Astrocyte of the spinal cord (primary cell): ENCODE measurements around the gene GRIN3A.

ENCODE experiments used
- DNase-seq: peaks from one replicate; pipeline ENCODE4 v3.0.0; 2011; ENCODE audit warnings: low read depth, low spot score
- H3K4me3 ChIP-seq: 2 replicates; pipeline ENCODE4 v1.5.1; 2011; ENCODE audit warnings: low read depth, mild to moderate bottlenecking, low read length, moderate library complexity
- in situ Hi-C: cut with HindIII; loops from 2 replicates; pipeline ENCODE4 v1.10.0; 2017; ENCODE audit warnings: low sequenced_read_pairs
- TF ChIP-seq, protein P1 (sequence below): IDR thresholded peaks from 2 replicates; pipeline ENCODE4 v1.5.1; 2012; ENCODE audit warnings: low read depth, mild to moderate bottlenecking, low read length, inconsistent platforms

GRIN3A gene

DNA sequence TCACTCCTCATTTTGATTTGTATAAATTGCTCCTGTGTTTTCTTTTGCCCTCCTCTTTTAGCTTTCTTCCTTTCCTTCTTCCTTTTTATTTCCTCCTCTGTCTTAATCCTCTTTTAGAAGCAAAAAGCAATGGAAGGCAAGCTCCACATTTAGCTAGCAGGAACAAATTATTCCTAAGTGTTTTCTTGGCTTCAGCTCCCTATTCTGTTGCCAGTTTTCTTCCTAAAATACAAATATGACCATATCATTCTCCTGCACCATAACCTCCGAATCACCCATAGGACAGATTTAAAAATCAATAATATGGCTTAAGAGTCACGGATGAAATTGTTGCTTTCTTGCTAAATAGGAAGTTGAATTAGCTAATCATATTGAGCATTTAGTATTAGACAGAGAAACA lies 49.4 kb downstream of the GRIN3A start:
- TF ChIP-seq, protein P1, sequence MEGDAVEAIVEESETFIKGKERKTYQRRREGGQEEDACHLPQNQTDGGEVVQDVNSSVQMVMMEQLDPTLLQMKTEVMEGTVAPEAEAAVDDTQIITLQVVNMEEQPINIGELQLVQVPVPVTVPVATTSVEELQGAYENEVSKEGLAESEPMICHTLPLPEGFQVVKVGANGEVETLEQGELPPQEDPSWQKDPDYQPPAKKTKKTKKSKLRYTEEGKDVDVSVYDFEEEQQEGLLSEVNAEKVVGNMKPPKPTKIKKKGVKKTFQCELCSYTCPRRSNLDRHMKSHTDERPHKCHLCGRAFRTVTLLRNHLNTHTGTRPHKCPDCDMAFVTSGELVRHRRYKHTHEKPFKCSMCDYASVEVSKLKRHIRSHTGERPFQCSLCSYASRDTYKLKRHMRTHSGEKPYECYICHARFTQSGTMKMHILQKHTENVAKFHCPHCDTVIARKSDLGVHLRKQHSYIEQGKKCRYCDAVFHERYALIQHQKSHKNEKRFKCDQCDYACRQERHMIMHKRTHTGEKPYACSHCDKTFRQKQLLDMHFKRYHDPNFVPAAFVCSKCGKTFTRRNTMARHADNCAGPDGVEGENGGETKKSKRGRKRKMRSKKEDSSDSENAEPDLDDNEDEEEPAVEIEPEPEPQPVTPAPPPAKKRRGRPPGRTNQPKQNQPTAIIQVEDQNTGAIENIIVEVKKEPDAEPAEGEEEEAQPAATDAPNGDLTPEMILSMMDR: no peak
- in situ Hi-C loops: no loop called here
- H3K4me3 ChIP-seq: no peak overlapping the region
- DNase-seq: no peak

DNA sequence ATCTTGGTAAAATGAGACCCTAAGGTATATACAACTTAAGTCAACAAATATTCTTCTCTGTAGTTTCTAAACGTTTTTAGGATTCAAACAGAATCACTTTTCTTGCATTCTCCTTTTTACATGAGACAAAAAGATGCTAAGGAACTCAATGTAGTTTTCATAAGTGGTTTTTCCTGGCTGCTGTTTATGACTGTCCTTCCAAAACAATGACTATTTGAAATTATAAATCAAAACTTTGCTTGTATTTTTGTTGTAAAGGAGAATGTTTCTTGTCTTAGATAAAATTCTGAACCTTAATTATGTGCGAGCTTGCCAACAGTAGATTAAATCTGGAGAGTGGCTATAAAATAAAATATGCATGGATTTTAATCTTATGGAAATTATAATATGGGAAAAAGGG lies 53.8 kb downstream of the GRIN3A start:
- no peak overlapping the region for H3K4me3 ChIP-seq
- TF ChIP-seq, protein P1: no peak
- DNase-seq: no peak
- in situ Hi-C loops: no loop called here

DNA sequence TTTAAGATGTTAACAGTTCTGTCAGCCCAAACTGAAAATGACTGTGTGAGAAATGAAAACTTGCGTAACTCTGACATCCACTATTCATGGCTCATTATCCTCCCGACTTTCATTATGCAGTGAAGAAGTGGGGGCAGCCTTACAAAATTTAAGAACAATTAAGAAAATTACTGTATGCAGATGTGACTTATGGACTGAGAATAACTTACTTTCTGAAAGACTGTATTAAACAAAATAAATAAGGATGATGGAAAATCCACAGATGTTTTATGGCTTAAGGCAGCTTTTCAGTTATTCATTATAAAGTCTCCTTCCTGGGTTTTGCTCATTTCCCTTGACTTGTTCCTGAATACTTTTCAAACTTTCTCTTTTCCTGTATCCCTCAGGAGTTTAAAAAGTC lies 55.2 kb downstream of the GRIN3A start:
- no peak overlapping the region for H3K4me3 ChIP-seq
- in situ Hi-C loops: no loop called here
- DNase-seq: no peak
- TF ChIP-seq, protein P1: no peak

DNA sequence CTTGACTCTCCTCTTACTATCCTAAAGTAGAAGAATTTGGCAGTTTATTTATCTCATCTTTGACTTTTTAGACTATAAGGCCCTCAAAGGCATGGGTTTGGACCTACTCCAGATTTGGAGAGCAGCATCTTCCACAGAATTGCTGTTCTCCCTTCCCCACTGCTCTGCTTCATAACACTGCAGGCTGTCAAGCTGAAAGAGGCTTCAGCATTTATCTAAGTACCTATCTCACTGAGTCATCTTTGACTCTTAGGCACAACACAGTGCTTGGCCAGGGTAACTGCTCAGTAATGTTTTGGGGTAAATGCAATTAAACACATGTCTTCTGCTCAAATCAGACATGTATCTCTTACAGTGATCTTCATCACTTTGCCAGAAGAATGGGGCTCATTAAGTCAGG lies 60.6 kb downstream of the GRIN3A start:
- in situ Hi-C loops: no loop called here
- DNase-seq: no peak
- no peak overlapping the region for H3K4me3 ChIP-seq
- TF ChIP-seq, protein P1: no peak

DNA sequence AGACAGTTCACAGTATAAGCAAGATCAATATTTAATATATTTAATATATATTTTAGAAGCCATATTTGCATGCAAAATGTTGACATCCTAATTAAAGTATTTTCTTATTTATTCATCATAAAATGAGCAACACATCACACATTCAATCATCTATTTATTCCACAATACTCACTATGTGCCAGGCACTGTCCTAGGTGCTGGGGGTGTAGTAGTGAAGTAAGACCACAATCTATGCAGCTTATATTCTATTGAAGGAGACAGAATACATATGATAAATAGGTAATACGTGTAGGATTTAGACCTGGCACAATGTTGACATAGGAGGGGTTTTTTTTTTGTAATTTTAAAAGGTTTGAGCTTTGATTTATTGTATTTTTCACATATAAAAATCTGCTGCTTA lies 63.1 kb downstream of the GRIN3A start:
- DNase-seq: no peak

DNA sequence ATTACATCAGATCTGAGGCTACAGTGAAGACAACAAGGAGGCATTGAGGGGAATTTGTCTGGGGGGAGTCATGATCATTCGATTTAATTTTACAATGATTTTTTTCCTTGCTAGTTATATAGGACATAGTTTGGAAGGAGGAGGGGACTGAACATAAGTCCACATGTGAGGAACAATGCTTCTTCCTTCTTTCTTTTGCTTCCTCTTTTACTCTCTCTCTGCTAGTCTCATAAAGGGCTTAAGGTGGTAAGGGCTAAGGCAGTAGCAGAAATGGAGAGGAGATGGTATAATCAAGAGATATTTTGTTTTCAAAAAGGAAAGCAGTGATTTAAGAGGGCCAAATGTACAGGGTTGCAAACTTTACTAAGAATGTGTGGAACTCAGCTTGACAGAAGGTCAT lies 64.3 kb downstream of the GRIN3A start:
- DNase-seq: no peak
- TF ChIP-seq, protein P1: no peak
- no peak overlapping the region for H3K4me3 ChIP-seq
- in situ Hi-C loops: no loop called here

More for the DNA sequence above, 63.1 kb downstream of the GRIN3A start:
- H3K4me3 ChIP-seq: no peak overlapping the region
- TF ChIP-seq, protein P1: no peak
- in situ Hi-C loops: no loop called here

DNA sequence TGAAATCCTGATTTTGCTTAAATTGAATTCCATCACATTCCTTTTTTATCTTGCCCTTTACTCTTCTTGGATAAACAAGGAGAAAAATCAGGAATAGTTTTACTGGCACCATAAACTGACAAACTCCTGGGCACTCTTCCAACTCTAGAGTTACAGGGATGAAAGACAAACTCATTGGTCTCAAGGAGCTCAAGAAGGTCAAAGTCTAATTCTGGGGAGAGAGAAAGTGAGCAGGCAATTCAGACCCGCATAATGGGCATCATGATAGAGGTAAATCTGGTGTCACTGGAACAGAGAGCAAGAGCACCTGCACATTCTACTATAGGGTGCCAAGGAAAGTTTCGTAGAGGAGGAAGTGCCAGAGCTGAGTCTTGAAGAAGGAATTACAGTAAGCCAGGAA lies 64.8 kb downstream of the GRIN3A start:
- no peak overlapping the region for H3K4me3 ChIP-seq
- in situ Hi-C loops: no loop called here
- TF ChIP-seq, protein P1: no peak
- DNase-seq: no peak
